K562 (cell line): ENCODE data around the gene KRT85.

ENCODE experiments used
- CTCF ChIP-seq, 3 experiments: IDR thresholded peaks in 2 of 3; conservative IDR thresholded peaks in 1 of 3; 2 replicates each; pipeline ENCODE4 v1.5.1; 2011 to 2012; ENCODE audit warnings: low read length in 3 of 3, mild to moderate bottlenecking in 3 of 3, control low read depth in 2 of 3, improper control_type of control experiment in 1 of 3, inconsistent platforms in 1 of 3, low read depth in 1 of 3, mixed read lengths in 1 of 3, moderate library complexity in 1 of 3; ENCODE audit not compliant: insufficient read depth in 2 of 3
- GATAD2A ChIP-seq: fragments of 450-650 bp; IDR thresholded peaks from 2 replicates; pipeline ENCODE4 v1.6.1; 2017
- HDAC3 ChIP-seq: fragments of 450-650 bp; IDR thresholded peaks from 2 replicates; pipeline ENCODE4 v1.6.1; 2018; ENCODE audit warnings: borderline replicate concordance, mild to moderate bottlenecking, moderate library complexity; ENCODE audit not compliant: partially characterized antibody
- KDM4B ChIP-seq, 2 experiments: fragments of 450-650 bp in 1 of 2; sonication (generic) in 1 of 2; IDR thresholded peaks; 2 replicates each; pipeline ENCODE4 v1.6.1; 2016 to 2017; ENCODE audit warnings: borderline replicate concordance in 2 of 2, antibody characterized with exemption in 1 of 2, low read depth in 1 of 2, mild to moderate bottlenecking in 1 of 2
- MYC ChIP-seq, 2 experiments: fragments of 250-450 bp in 1 of 2; sonication (Bioruptor Pico) in 1 of 2; IDR thresholded peaks; 2 replicates each; pipeline versions ENCODE4 v1.5.1 to v1.6.1; 2012 to 2021; ENCODE audit warnings: low read depth in 2 of 2, borderline replicate concordance in 1 of 2, improper control_type of control experiment in 1 of 2, low read length in 1 of 2, mild to moderate bottlenecking in 1 of 2, moderate library complexity in 1 of 2
- RCOR1 ChIP-seq, 2 experiments: IDR thresholded peaks; 2 replicates each; pipeline ENCODE4 v1.6.1; 2012; ENCODE audit warnings: low read depth in 2 of 2, low read length in 2 of 2, borderline replicate concordance in 1 of 2, improper control_type of control experiment in 1 of 2
- RFX5 ChIP-seq: IDR thresholded peaks from 2 replicates; pipeline ENCODE4 v1.6.1; 2011; ENCODE audit warnings: low read depth, mild to moderate bottlenecking, improper control_type of control experiment, low read length
- SMARCA4 ChIP-seq: fragments of 450-650 bp; IDR thresholded peaks from 2 replicates; pipeline ENCODE4 v1.6.1; 2016
- ZNF239 ChIP-seq: fragments of 250-450 bp; sonication (Bioruptor Pico); IDR thresholded peaks from 2 replicates; pipeline ENCODE4 v1.4.0; 2020; ENCODE audit warnings: mild to moderate bottlenecking

- TF ChIP-seq RCOR1 (IDR thresholded peaks at IDR 0.05; ENCODE audit: borderline replicate concordance in 1 of 2, low read depth in 2 of 2, low read length in 2 of 2) (no peak), MYC (IDR thresholded peaks at IDR 0.05; ENCODE audit: low read depth, low read length) (no peak), MYC (CRISPR knock-in tag; IDR thresholded peaks at IDR 0.05; ENCODE audit: borderline replicate concordance, low read depth) (no peak), KDM4B (IDR thresholded peaks at IDR 0.05; ENCODE audit: borderline replicate concordance in 2 of 2, low read depth in 1 of 2) (no peak), RFX5 (no peak), ZNF239 (CRISPR knock-in tag) (no peak), CTCF (IDR thresholded peaks at IDR 0.05 in 2 of 3, conservative IDR thresholded peaks at IDR 0.05 in 1 of 3; ENCODE audit: insufficient read depth in 2 of 3, low read depth in 1 of 3, low read length in 3 of 3) (no peak), HDAC3 (no peak), GATAD2A (no peak), SMARCA4 (no peak)
Observed at GRCh38 chr12:52347016-52347415, 20.3 kb downstream of the KRT85 start.
